Stimulated activated CD4-positive, alpha-beta T cell treated with anti-CD3 and anti-CD28 coated beads, Interleukin-12 subunit alpha, Interleukin-12 subunit beta, amount 100 ng/mL, for 24 hours (primary cell): Measurements from ENCODE around the gene TTC22.
"Not testable (repeated sequence)": the region's sequence is repeated elsewhere in the genome, so short reads cannot be mapped to it uniquely, and the experiment has no call there.

Experiments
- DNase-seq, 2 experiments: peaks; one replicate each; pipeline ENCODE4 v3.0.0-alpha.2; 2020; ENCODE audit warnings: low read depth in 2 of 2

TTC22 gene

GRCh38 chr1:54786778-54787177, 14.3 kb downstream of the TTC22 start:
- no peak for DNase-seq

GRCh38 chr1:54784066-54784465, 17.1 kb downstream of the TTC22 start:
- no peak for DNase-seq

GRCh38 chr1:54782588-54782987, 18.5 kb downstream of the TTC22 start:
- no peak for DNase-seq

- DNase-seq, result no peak
These were observed 19.0 kb downstream of the TTC22 start for GRCh38 chr1:54782156-54782555.

GRCh38 chr1:54781023-54781723, 19.9 kb downstream of the TTC22 start:
- no peak for DNase-seq

- no peak for DNase-seq
These were observed 23.7 kb downstream of the TTC22 start for GRCh38 chr1:54777431-54777830.

GRCh38 chr1:54777011-54777410, 24.1 kb downstream of the TTC22 start:
- no peak for DNase-seq

- DNase-seq, result not testable (repeated sequence)
These were observed 25.0 kb downstream of the TTC22 start for GRCh38 chr1:54775828-54776721.

- DNase-seq, result no peak
These were observed 26.2 kb downstream of the TTC22 start for GRCh38 chr1:54774820-54775498.

GRCh38 chr1:54772951-54773350, 28.2 kb downstream of the TTC22 start:
- no peak for DNase-seq

- no peak for DNase-seq
These were observed 33.0 kb downstream of the TTC22 start for GRCh38 chr1:54768093-54768492.

- no peak for DNase-seq
These were observed 33.6 kb downstream of the TTC22 start for GRCh38 chr1:54767526-54767925.

GRCh38 chr1:54766726-54767125, 34.4 kb downstream of the TTC22 start:
- DNase-seq, result no peak

GRCh38 chr1:54764922-54765561, 36.1 kb downstream of the TTC22 start:
- no peak for DNase-seq

- DNase-seq, result peak; percentile 89 to 96
These were observed 36.8 kb downstream of the TTC22 start, which contains the start of gene PARS2 for GRCh38 chr1:54764133-54764921. TSS of gene PARS2 (minus strand) at chr1:54764523. CDS start at chr1:54759161, 5,362 bp downstream.

GRCh38 chr1:54763816-54764132, 37.3 kb downstream of the TTC22 start:
- peak in 1 of 2 experiments; percentile 7 for DNase-seq

- no peak for DNase-seq
These were observed 42.3 kb downstream of the TTC22 start for GRCh38 chr1:54758678-54759348.

GRCh38 chr1:54757833-54758232, 43.3 kb downstream of the TTC22 start:
- no peak for DNase-seq

- no peak for DNase-seq
These were observed 46.4 kb downstream of the TTC22 start for GRCh38 chr1:54754486-54755285.

GRCh38 chr1:54754045-54754444, 47.1 kb downstream of the TTC22 start:
- DNase-seq, result no peak
